Activated CD8-positive, alpha-beta T cell treated with anti-CD3 and anti-CD28 coated beads, Interleukin-2, amount 10 ng/mL, durations not matched to agents 7 days and 5 days (primary cell): ENCODE data around the gene TNRC6B. TPM values are rescaled to one million over a fixed set of nuclear protein-coding genes. Genes with fewer than 3 reads are reported as not detected.

Experiments
- ATAC-seq: fragments of 150-1000 bp; cut with Tn5 transposase; one replicate; pipeline ENCODE4 v1.10.0; 2021; ENCODE audit warnings: moderate library complexity
- CTCF ChIA-PET: fragments of 350-600 bp; sonication (Branson Sonifier 250); formaldehyde crosslinking; loops from one replicate; lab custom pipeline; 2021; ENCODE audit warnings: antibody characterized with exemption; lab: Charles Lee
- POLR2A ChIA-PET: fragments of 350-600 bp; sonication (Branson Sonifier 250); formaldehyde crosslinking; loops from one replicate; lab custom pipeline; 2021; ENCODE audit warnings: antibody characterized with exemption; lab: Charles Lee
- DNase-seq: peaks from one replicate; pipeline ENCODE4 v3.0.0-alpha.2; 2020
- H3K27ac Mint-ChIP-seq: one replicate; pipeline ENCODE4 v1.8.0; 2021; ENCODE audit warnings: mild to moderate bottlenecking, mixed read lengths
- H3K27me3 Mint-ChIP-seq: one replicate; pipeline ENCODE4 v1.8.0; 2021; ENCODE audit warnings: low read depth, mixed read lengths
- H3K36me3 Mint-ChIP-seq: one replicate; pipeline ENCODE4 v1.8.0; 2021; ENCODE audit warnings: low read depth, mixed read lengths
- H3K4me1 Mint-ChIP-seq: one replicate; pipeline ENCODE4 v1.8.0; 2021; ENCODE audit warnings: low read depth, mixed read lengths
- H3K4me3 Mint-ChIP-seq: one replicate; pipeline ENCODE4 v1.8.0; 2021; ENCODE audit warnings: mild to moderate bottlenecking, mixed read lengths
- H3K9me3 Mint-ChIP-seq: one replicate; pipeline ENCODE4 v1.8.0; 2022; ENCODE audit warnings: mixed read lengths; ENCODE audit not compliant: insufficient read depth
- total RNA-seq, 2 experiments: library from RNA; stranded (reverse); gene quantifications; one replicate each; pipeline ENCODE4 v1.2.3, GENCODE V29; 2021

Gene TNRC6B
- total RNA-seq, 2 experiments from 2014 or later = 62.9 to 63.3 TPM

DNA sequence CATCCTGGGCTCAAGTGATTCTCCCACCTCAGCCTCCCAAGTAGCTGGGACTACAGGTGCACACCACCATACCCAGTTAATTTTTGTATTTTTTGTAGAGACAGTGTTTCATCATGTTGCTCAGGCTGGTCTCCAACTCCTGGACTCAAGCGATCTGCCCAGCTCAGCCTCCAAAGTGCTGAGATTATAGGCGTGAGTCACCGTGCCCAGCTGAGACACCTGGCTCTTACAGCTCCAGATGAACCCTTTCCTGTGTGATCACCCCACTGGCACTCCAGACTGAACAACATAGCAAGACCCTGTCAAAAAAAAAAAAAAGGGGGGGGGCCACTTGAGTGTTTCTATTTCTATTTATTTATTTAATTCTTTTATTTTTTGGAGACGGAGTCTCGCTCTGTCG is 167.5 kb downstream of the TNRC6B start:
- POLR2A ChIA-PET = interaction anchor here (1.1 to 5.0 kb wide), 9 partner anchors 9 to 300 kb away, joined by 3 to 49 read pairs (median 5); partner anchors contain the start of gene TNRC6B
- peak overlapping the region; percentile 97 for H3K27ac Mint-ChIP-seq
- H3K36me3 Mint-ChIP-seq = peaks cover 25% of the 10 kb centered on the region
- peaks cover 54% of the 10 kb centered on the region for H3K4me1 Mint-ChIP-seq
- CTCF ChIA-PET = interaction anchor here (0.9 to 4.2 kb wide), 6 partner anchors 10 to 321 kb away, joined by 3 to 30 read pairs (median 4); no protein-coding TSS in a partner anchor
- H3K9me3 Mint-ChIP-seq = no peaks in the 10 kb centered on the region
- peak overlapping the region; percentile 94 for H3K4me3 Mint-ChIP-seq
- DNase-seq (no peak), ATAC-seq (no peak)
- no peaks in the 10 kb centered on the region for H3K27me3 Mint-ChIP-seq

DNA sequence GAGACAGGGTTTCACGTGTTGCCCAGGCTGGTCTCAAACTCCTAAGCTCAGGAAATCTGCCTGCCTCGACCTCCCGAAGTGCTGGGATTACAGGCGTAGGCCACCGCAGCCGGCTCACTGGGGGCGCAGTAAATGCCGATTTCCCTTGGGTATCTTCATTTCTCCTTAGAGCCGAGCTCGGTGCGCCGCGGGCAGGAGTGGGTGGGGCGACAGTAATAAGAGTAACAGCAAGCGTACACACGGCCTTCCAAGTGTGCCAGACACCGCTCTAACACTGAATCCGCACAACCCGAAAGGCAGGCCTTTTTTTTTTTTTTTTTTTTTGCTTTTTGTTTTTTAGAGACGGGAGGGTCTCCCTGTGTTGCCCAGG is 168.1 kb downstream of the TNRC6B start:
- H3K4me3 Mint-ChIP-seq = peak overlapping the region; percentile 94
- ATAC-seq (peak; percentile 57), DNase-seq (peak; percentile 68)
- H3K36me3 Mint-ChIP-seq = peaks cover 27% of the 10 kb centered on the region
- CTCF ChIA-PET = interaction anchor here (0.9 to 4.2 kb wide), 9 partner anchors 11 to 321 kb away, joined by 3 to 30 read pairs (median 8); no protein-coding TSS in a partner anchor
- peak overlapping the region; percentile 97 for H3K27ac Mint-ChIP-seq
- no peaks in the 10 kb centered on the region for H3K27me3 Mint-ChIP-seq
- POLR2A ChIA-PET = interaction anchor here (1.1 to 5.0 kb wide), 10 partner anchors 11 to 301 kb away, joined by 3 to 49 read pairs (median 6); partner anchors contain the start of gene TNRC6B
- H3K4me1 Mint-ChIP-seq = peaks cover 52% of the 10 kb centered on the region
- H3K9me3 Mint-ChIP-seq = no peaks in the 10 kb centered on the region

DNA sequence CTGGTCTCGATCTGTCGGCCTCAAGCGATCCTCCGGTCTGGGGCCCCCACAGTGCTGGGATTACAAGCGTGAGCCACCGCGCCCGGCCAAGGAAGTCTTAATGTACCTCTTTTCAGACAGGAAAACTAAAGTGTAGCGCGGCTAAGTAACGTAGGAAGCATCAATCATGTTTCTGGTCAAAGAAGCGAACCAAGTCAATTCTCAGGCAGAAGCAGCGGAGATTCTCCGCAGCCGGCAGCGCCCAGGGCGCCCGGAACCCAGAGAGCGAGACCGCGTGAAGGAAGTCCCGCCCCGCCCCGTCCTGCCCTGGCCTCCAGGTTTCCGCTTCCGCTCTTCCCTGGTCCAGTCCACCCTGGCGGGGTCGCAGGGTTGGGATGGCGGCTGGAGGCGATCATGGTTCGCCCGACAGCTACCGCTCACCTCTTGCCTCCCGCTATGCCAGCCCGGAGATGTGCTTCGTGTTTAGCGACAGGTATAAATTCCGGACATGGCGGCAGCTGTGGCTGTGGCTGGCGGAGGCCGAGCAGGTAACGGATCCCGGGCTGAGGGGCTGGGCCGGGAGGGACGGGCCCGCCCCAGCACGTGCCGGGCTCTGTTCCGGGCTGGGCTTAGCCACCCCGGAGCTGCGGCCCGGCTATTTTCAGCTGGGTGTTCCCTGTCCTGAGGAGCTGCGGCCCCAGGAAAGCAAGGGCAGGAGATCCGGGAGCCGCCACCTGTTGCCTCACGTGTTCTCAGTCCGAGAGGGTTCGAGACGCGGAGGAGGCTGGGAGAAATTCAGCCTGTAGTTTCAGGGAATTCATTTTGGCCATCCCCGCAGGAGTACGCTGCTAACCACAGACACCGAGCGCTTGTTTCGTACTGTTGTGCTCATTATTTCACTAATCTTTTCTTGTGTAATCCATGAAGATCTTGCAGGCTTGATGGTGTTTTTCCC is 168.7 kb downstream of the TNRC6B start, which contains the start of gene ADSL:
TSS of gene ADSL (plus strand) at position 316 of the 934 bp plus-strand sequence. CDS start at position 375, 59 bp downstream.
- peak; percentile 91 for ATAC-seq
- no peaks in the 10 kb centered on the region for H3K9me3 Mint-ChIP-seq
- CTCF ChIA-PET = interaction anchor here (0.9 to 4.2 kb wide), 26 partner anchors 11 to 818 kb away, joined by 3 to 38 read pairs (median 12); no protein-coding TSS in a partner anchor
- POLR2A ChIA-PET = interaction anchor here (0.8 to 5.0 kb wide), 12 partner anchors 12 to 301 kb away, joined by 3 to 49 read pairs (median 5); partner anchors contain the start of gene TNRC6B
- H3K4me1 Mint-ChIP-seq = peaks cover 52% of the 10 kb centered on the region
- H3K27me3 Mint-ChIP-seq = no peaks in the 10 kb centered on the region
- H3K27ac Mint-ChIP-seq = peak within 1 kb of the TSS; percentile 97
- peak within 1 kb of the TSS; percentile 94 for H3K4me3 Mint-ChIP-seq
- peaks cover 29% of the 10 kb centered on the region for H3K36me3 Mint-ChIP-seq
- peak; percentile 90 for DNase-seq

DNA sequence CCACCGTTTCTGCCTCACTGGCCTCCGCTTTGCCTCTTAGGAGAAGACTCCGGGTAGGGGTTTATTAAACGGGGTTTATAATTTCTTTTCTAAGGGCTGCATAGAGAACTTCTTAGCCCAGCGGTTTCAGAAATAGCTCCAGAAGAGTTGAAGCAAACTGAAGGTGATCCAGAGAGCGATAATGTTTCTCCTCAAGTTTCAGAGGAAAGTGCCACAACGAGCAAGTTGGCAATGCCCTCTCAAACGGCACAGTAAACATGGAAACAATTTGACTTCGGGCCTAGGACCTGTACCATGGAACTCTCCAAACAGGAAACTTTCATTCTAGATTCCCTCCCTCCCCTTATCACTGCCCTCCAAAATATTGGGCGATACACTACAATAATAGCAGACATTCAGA is 169.6 kb downstream of the TNRC6B start:
- H3K4me3 Mint-ChIP-seq = peak overlapping the region; percentile 94

DNA sequence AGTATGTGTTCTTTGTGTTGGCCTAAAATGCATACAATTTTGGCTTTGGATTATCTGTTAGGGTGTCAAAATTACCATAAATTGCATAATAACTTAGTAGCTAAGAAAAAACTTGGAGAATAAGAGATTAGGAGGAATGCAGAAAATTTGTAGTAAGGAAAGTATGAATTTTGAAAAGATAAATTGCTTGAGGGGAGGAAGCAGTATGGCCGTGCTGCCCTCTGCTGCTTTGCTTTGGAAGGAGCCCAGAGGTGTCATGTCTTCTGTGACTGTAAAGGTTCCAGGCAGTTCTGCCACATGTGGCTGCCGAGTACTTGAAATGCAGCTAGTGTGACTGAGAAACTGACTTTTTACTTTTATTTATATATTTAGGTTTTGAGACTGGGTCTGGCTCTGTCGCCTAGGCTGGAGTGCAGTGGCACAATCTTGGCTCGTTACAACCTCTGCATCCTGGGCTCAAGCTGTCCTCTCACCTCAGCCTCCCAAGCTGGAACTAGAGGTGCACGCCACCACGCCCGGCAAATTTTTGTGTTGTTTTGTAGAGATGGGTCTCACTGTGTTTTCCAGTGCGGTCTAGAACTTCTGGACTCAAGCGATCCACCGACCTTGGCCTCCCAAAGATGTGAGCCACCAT is 170.4 kb downstream of the TNRC6B start:
- peaks cover 36% of the 10 kb centered on the region for H3K4me1 Mint-ChIP-seq
- DNase-seq (peak; percentile 82), ATAC-seq (peak; percentile 36)
- peaks cover 38% of the 10 kb centered on the region for H3K36me3 Mint-ChIP-seq
- H3K4me3 Mint-ChIP-seq = peak overlapping the region; percentile 94
- ChIA-PET POLR2A (interaction anchor here (0.7 to 5.0 kb wide), 5 partner anchors 25 to 303 kb away, joined by 3 to 49 read pairs (median 25); partner anchors contain the start of gene TNRC6B), CTCF (interaction anchor here (0.6 to 4.2 kb wide), 80 partner anchors 8 to 831 kb away, joined by 3 to 38 read pairs (median 5); partner anchors contain the start of genes MRTFA and TNRC6B)
- H3K27me3 Mint-ChIP-seq = no peaks in the 10 kb centered on the region
- no peaks in the 10 kb centered on the region for H3K9me3 Mint-ChIP-seq
- peak overlapping the region; percentile 97 for H3K27ac Mint-ChIP-seq

More for the DNA sequence above, 169.6 kb downstream of the TNRC6B start:
- no peaks in the 10 kb centered on the region for H3K9me3 Mint-ChIP-seq
- DNase-seq (no peak), ATAC-seq (no peak)
- ChIA-PET POLR2A (interaction anchor here (0.7 to 5.0 kb wide), 10 partner anchors 17 to 302 kb away, joined by 3 to 49 read pairs (median 5); partner anchors contain the start of gene TNRC6B), CTCF (interaction anchor here (0.7 to 4.2 kb wide), 70 partner anchors 9 to 830 kb away, joined by 3 to 38 read pairs (median 6); partner anchors contain the start of genes MRTFA and TNRC6B)
- H3K36me3 Mint-ChIP-seq = peaks cover 33% of the 10 kb centered on the region
- H3K27me3 Mint-ChIP-seq = no peaks in the 10 kb centered on the region
- peaks cover 44% of the 10 kb centered on the region for H3K4me1 Mint-ChIP-seq
- H3K27ac Mint-ChIP-seq = peak overlapping the region; percentile 97

DNA sequence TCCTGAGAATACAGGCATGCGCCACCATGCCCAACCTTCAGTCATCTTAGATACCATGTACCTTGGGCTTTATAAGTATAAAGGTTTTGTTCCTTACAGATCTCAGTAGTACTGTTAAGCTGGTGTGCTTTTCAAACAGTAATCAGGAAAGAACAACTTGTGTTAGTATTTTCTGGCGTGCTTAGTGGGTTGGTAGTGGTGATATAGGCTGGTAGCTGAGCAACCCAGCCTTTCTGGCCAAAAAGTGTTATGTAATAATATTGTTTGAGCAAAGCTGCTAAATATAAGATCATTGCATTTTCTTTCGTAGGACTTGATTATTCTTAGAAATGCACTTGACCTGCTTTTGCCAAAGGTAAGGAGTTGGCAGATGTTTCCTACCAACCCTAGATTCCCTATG is 175.0 kb downstream of the TNRC6B start:
- H3K27ac Mint-ChIP-seq = no peak overlapping the region
- CTCF ChIA-PET = interaction anchor here (1.1 kb wide), 1 partner anchor 164 kb away, joined by 3 read pairs; no protein-coding TSS in a partner anchor
- POLR2A ChIA-PET = interaction anchor here (1.0 to 1.7 kb wide), 3 partner anchors 30 to 312 kb away, joined by 3 to 6 read pairs (median 4); no protein-coding TSS in a partner anchor
- no peak overlapping the region for H3K4me3 Mint-ChIP-seq
- DNase-seq = no peak
- peaks cover 19% of the 10 kb centered on the region for H3K4me1 Mint-ChIP-seq
- ATAC-seq = no peak
- H3K36me3 Mint-ChIP-seq = peaks cover 52% of the 10 kb centered on the region
- no peaks in the 10 kb centered on the region for H3K9me3 Mint-ChIP-seq
- no peaks in the 10 kb centered on the region for H3K27me3 Mint-ChIP-seq

DNA sequence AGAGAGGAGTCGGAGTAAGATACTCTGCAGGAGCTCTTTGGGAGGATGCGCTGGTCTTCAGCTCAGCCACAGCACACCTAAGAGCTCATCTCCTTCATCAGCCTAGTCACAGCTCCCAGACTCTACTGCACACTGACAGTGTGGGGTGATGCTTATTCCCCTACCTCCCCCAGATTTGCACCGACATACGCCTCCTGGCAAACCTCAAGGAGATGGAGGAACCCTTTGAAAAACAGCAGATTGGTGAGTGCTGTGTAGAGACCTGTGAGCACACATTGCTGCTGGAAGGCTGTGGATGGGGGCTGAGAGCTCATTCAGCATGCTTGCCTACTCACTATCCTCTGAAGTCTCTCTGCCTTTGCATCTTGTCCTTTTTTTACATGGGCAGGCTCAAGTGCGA is 183.4 kb downstream of the TNRC6B start:
- no peak for DNase-seq
- ChIA-PET POLR2A (no interaction called here), CTCF (interaction anchor here (1.6 kb wide), 1 partner anchor 13 kb away, joined by 11 read pairs; no protein-coding TSS in a partner anchor)
- no peaks in the 10 kb centered on the region for H3K27me3 Mint-ChIP-seq
- H3K4me1 Mint-ChIP-seq = peaks cover 5% of the 10 kb centered on the region
- peaks cover 77% of the 10 kb centered on the region for H3K36me3 Mint-ChIP-seq
- no peak overlapping the region for H3K27ac Mint-ChIP-seq
- no peak for ATAC-seq
- no peak overlapping the region for H3K4me3 Mint-ChIP-seq
- H3K9me3 Mint-ChIP-seq = no peaks in the 10 kb centered on the region

DNA sequence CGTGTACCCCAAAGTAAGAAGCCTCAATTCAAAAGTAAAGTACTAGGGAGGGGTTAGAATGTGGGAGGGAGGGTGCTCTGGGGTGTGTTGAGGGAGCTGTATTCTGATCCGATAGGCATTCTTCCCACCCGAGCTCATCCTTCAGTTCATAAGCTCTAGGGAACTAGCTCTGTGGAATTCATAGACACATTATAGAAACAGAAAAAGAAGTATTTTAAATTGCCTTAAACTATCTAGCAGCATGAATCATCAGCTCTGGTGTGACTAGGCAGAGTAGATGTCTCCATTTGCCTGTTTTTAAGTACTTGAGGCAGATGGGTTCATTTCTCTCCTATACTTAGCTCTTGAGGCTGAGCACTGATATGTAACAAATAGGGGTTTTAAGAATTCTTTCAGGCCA is 185.3 kb downstream of the TNRC6B start:
- ChIA-PET POLR2A (interaction anchor here (0.8 kb wide), 1 partner anchor 385 kb away, joined by 3 read pairs; no protein-coding TSS in a partner anchor), CTCF (interaction anchor here (1.0 kb wide), 1 partner anchor 15 kb away, joined by 3 read pairs; no protein-coding TSS in a partner anchor)
- H3K27ac Mint-ChIP-seq = no peak overlapping the region
- ATAC-seq = no peak
- no peak for DNase-seq
- H3K9me3 Mint-ChIP-seq = no peaks in the 10 kb centered on the region
- H3K4me3 Mint-ChIP-seq = no peak overlapping the region
- peaks cover 5% of the 10 kb centered on the region for H3K4me1 Mint-ChIP-seq
- no peaks in the 10 kb centered on the region for H3K27me3 Mint-ChIP-seq
- peaks cover 80% of the 10 kb centered on the region for H3K36me3 Mint-ChIP-seq

DNA sequence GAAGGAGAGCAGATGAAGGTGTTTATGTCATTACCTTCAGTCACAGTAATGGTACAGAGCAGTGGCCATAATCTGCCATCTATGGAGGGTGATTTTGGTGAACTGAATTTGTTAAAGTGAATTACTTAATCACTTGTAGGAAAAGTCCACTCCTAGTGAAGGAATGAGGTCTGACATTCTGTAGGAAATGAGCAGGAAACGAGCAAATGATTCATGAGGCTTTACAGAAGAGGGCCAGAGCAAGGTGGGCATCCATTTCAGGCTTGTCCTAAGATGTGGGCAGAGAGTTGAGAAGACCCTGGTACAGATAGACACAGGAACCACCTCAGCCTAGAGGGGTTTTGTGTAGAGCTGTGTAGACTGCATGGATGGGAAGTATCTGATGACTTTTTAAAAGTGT is 186.7 kb downstream of the TNRC6B start:
- H3K4me1 Mint-ChIP-seq = peaks cover 5% of the 10 kb centered on the region
- H3K27ac Mint-ChIP-seq = no peak overlapping the region
- DNase-seq (no peak), ATAC-seq (no peak)
- ChIA-PET CTCF (no interaction called here), POLR2A (interaction anchor here (0.6 kb wide), 1 partner anchor 66 kb away, joined by 3 read pairs; no protein-coding TSS in a partner anchor)
- H3K9me3 Mint-ChIP-seq = no peaks in the 10 kb centered on the region
- H3K36me3 Mint-ChIP-seq = peaks cover 80% of the 10 kb centered on the region
- H3K4me3 Mint-ChIP-seq = no peak overlapping the region
- no peaks in the 10 kb centered on the region for H3K27me3 Mint-ChIP-seq

DNA sequence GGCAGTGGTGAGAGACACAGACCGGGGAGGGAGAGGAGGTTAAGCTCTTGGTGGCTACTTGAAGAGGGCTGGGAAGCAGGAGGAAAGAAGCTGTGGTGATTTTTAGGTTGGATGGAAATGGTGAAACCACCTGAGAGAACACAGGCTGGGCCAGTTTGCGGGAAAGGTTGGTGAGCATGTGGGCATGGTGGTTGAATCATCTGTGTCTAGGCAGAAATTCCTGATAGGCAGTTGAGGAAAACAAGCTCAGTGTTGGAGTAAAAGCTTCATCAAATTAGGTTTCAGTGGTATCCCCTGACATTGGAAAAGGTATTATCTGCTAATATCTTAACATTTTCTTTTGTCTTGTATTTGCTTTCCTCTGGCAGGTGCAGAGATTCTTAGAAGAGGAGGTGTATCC is 188.3 kb downstream of the TNRC6B start:
- Mint-ChIP-seq H3K27me3 (no peaks in the 10 kb centered on the region), H3K36me3 (peaks cover 72% of the 10 kb centered on the region), H3K27ac (peak overlapping the region; percentile 17), H3K4me3 (no peak overlapping the region), H3K4me1 (peaks cover 10% of the 10 kb centered on the region), H3K9me3 (no peaks in the 10 kb centered on the region)
- no peak for DNase-seq
- no peak for ATAC-seq
- CTCF ChIA-PET = interaction anchor here (1.2 to 1.3 kb wide), 2 partner anchors 18 to 71 kb away, joined by 3 to 4 read pairs; no protein-coding TSS in a partner anchor
- POLR2A ChIA-PET = no interaction called here
